PFSK-1 (cell line): ENCODE measurements around the gene PTPN14.

Experiments
- POLR2AphosphoS5 ChIP-seq: IDR thresholded peaks from 2 replicates; pipeline ENCODE4 v1.6.1; 2012; ENCODE audit warnings: low read depth, mild to moderate bottlenecking, control low read depth, low read length, moderate library complexity
- SIN3A ChIP-seq: IDR thresholded peaks from 2 replicates; pipeline ENCODE4 v1.6.1; 2012; ENCODE audit warnings: mild to moderate bottlenecking, low read length, moderate library complexity, borderline replicate concordance; ENCODE audit not compliant: insufficient read depth
- TAF1 ChIP-seq: IDR thresholded peaks from 2 replicates; pipeline ENCODE4 v1.6.1; 2012; ENCODE audit warnings: low read length, control low read depth, borderline replicate concordance; ENCODE audit not compliant: insufficient read depth

DNA sequence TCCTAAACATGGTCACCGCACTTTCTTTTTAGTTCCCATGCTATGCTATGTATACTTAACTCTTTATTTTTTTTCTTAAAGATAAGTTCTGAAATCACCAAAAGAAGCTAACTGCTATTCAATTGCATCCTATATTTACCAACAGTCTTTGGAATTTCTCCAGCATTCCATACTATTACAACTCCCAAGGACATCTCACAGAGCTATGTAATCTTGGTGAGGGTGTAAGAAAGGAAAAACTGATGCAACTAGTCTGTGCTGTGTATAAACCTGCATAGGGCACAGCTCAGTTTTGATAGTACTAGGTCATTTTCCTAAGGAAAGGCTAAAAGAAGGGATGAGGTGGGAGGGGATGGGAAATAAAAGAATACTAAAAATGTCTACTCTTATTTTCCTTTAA lies 78.0 kb downstream of the PTPN14 start:
- TF ChIP-seq SIN3A (no peak), POLR2AphosphoS5 (no peak), TAF1 (no peak)
